ENCODE measurements around the gene STARD7.

GRCh38 chr2:96147593-96148201, 60.9 kb downstream of the STARD7 start:
- TF ChIP-seq, protein P1, sequence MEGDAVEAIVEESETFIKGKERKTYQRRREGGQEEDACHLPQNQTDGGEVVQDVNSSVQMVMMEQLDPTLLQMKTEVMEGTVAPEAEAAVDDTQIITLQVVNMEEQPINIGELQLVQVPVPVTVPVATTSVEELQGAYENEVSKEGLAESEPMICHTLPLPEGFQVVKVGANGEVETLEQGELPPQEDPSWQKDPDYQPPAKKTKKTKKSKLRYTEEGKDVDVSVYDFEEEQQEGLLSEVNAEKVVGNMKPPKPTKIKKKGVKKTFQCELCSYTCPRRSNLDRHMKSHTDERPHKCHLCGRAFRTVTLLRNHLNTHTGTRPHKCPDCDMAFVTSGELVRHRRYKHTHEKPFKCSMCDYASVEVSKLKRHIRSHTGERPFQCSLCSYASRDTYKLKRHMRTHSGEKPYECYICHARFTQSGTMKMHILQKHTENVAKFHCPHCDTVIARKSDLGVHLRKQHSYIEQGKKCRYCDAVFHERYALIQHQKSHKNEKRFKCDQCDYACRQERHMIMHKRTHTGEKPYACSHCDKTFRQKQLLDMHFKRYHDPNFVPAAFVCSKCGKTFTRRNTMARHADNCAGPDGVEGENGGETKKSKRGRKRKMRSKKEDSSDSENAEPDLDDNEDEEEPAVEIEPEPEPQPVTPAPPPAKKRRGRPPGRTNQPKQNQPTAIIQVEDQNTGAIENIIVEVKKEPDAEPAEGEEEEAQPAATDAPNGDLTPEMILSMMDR (IDR thresholded peaks at IDR 0.05; ENCODE audit: low read depth, low read length), result no peak
- no peak for TF ChIP-seq EZH2phosphoT487 (IDR thresholded peaks at IDR 0.05; ENCODE audit: low read depth)

Data from OCI-LY3 (cell line).